Naive thymus-derived CD4-positive, alpha-beta T cell (primary cell): ENCODE measurements around the gene TMEM236. TPM values are rescaled to one million over a fixed set of nuclear protein-coding genes. Genes with fewer than 3 reads are reported as not detected.
A peak's percentile ranks its signal among the peaks of the same experiment; 100 is the strongest.

Source experiments
- ATAC-seq: fragments of 150-1000 bp; cut with Tn5 transposase; 2 replicates; pipeline ENCODE4 v1.10.0; 2021; ENCODE audit warnings: mild to moderate bottlenecking, moderate library complexity
- CTCF ChIA-PET: fragments of 350-600 bp; sonication (Branson Sonifier 250); formaldehyde crosslinking; loops from one replicate; lab custom pipeline; 2021; ENCODE audit warnings: antibody characterized with exemption; lab: Charles Lee
- POLR2A ChIA-PET: fragments of 350-600 bp; sonication (Branson Sonifier 250); formaldehyde crosslinking; loops from one replicate; lab custom pipeline; 2021; ENCODE audit warnings: antibody characterized with exemption, inconsistent platforms; lab: Charles Lee
- DNase-seq, 9 donors: peaks; one replicate each; pipeline versions ENCODE4 v3.0.0 to v3.0.0-alpha.2; 2020 to 2022; ENCODE audit warnings: mixed read lengths in 1 of 9
- H3K27ac ChIP-seq: one replicate; pipeline ENCODE4 v1.7.0; 2013; ENCODE audit warnings: mild to moderate bottlenecking, low read depth, low read length, moderate library complexity
- H3K27me3 ChIP-seq, 2 donors: one replicate each; pipeline ENCODE4 v1.7.0; 2013; ENCODE audit warnings: low read length in 2 of 2, mild to moderate bottlenecking in 2 of 2, moderate library complexity in 2 of 2; ENCODE audit not compliant: control insufficient read depth in 2 of 2, insufficient read depth in 2 of 2
- H3K36me3 ChIP-seq, 3 experiments: 1 replicate in 2 of 3; 2 replicates in 1 of 3; pipeline ENCODE4 v1.7.0; 2013; ENCODE audit warnings: low read length in 3 of 3, mild to moderate bottlenecking in 3 of 3, moderate library complexity in 1 of 3; ENCODE audit not compliant: insufficient read depth in 3 of 3, control insufficient read depth in 2 of 3
- H3K4me1 ChIP-seq, 2 donors: one replicate each; pipeline ENCODE4 v1.7.0; 2013; ENCODE audit warnings: low read length in 2 of 2, mild to moderate bottlenecking in 2 of 2, moderate library complexity in 1 of 2; ENCODE audit not compliant: control insufficient read depth in 2 of 2, insufficient read depth in 2 of 2
- H3K4me3 ChIP-seq: 2 replicates; pipeline ENCODE4 v1.7.0; 2013; ENCODE audit warnings: mild to moderate bottlenecking, low read length
- H3K9me3 ChIP-seq, 3 experiments: 1 replicate in 2 of 3; 2 replicates in 1 of 3; pipeline ENCODE4 v1.7.0; 2013; ENCODE audit warnings: low read length in 3 of 3; ENCODE audit not compliant: control insufficient read depth in 2 of 3
- H3K27ac Mint-ChIP-seq, 9 donors: one replicate each; pipeline ENCODE4 v1.8.0; 2020 to 2022; ENCODE audit warnings: mixed read lengths in 9 of 9, mild to moderate bottlenecking in 8 of 9, moderate library complexity in 5 of 9, inconsistent platforms in 2 of 9
- H3K27me3 Mint-ChIP-seq, 5 donors: one replicate each; pipeline ENCODE4 v1.8.0; 2021 to 2022; ENCODE audit warnings: mixed read lengths in 5 of 5, mild to moderate bottlenecking in 1 of 5
- H3K36me3 Mint-ChIP-seq, 5 donors: one replicate each; pipeline ENCODE4 v1.8.0; 2020 to 2022; ENCODE audit warnings: mixed read lengths in 5 of 5, mild to moderate bottlenecking in 3 of 5, inconsistent platforms in 1 of 5
- H3K4me1 Mint-ChIP-seq, 7 donors: one replicate each; pipeline ENCODE4 v1.8.0; 2020 to 2022; ENCODE audit warnings: mixed read lengths in 7 of 7, mild to moderate bottlenecking in 3 of 7, inconsistent platforms in 1 of 7
- H3K4me3 Mint-ChIP-seq, 10 donors: one replicate each; pipeline ENCODE4 v1.8.0; 2020 to 2022; ENCODE audit warnings: mild to moderate bottlenecking in 10 of 10, mixed read lengths in 10 of 10, moderate library complexity in 6 of 10, inconsistent platforms in 2 of 10
- H3K9me3 Mint-ChIP-seq, 11 donors: one replicate each; pipeline ENCODE4 v1.8.0; 2020 to 2022; ENCODE audit warnings: mixed read lengths in 11 of 11, mild to moderate bottlenecking in 4 of 11, inconsistent platforms in 1 of 11, moderate library complexity in 1 of 11
- intact Hi-C, 2 donors: fragments of 100-400 bp; cut with micrococcal nuclease; formaldehyde crosslinking; loops; one replicate each; pipeline ENCODE4 v1.15.1; 2023
- polyA plus RNA-seq, 2 donors: library from polyadenylated mRNA; unstranded; fragments of 300-500 nt; fragmentation: Illumina TruSeq; gene quantifications; one replicate each; pipeline ENCODE4 v1.2.3, GENCODE V29; 2021
- total RNA-seq, 6 experiments: library from RNA in 5 of 6; stranded (reverse) in 5 of 6; gene quantifications; 1 replicate in 5 of 6; 2 replicates in 1 of 6; pipeline ENCODE4 v1.2.3 and lab custom pipeline; 2021 to 2026

Gene TMEM236
- total and polyA plus RNA-seq, 7 experiments from 2014 or later = 0.02 to 0.12 (median 0.05) TPM; not detected in 4

- H3K4me1 ChIP-seq = no peaks in the 10 kb centered on the region
- DNase-seq (no peak), ATAC-seq (no peak)
- H3K4me1 Mint-ChIP-seq = peaks cover 0 to 4% (median 0%) of the 10 kb centered on the region in 7 donors
- no peaks in the 10 kb centered on the region for H3K9me3 ChIP-seq
- H3K9me3 Mint-ChIP-seq = no peaks in the 10 kb centered on the region
- peaks cover 0 to 8% (median 0%) of the 10 kb centered on the region in 5 donors for H3K27me3 Mint-ChIP-seq
- H3K36me3 Mint-ChIP-seq = no peaks in the 10 kb centered on the region
- ChIA-PET CTCF (no interaction called here), POLR2A (no interaction called here)
- no peak overlapping the region for H3K4me3 ChIP-seq
- H3K27ac ChIP-seq = no peak overlapping the region
- no peak overlapping the region for H3K4me3 Mint-ChIP-seq
- no peaks in the 10 kb centered on the region for H3K36me3 ChIP-seq
- no peaks in the 10 kb centered on the region for H3K27me3 ChIP-seq
- intact Hi-C loops = no loop called here
- H3K27ac Mint-ChIP-seq = no peak overlapping the region
Observed at GRCh38 chr10:17783751-17784150, 31.8 kb downstream of the TMEM236 start.

GRCh38 chr10:17784688-17785087 is 32.7 kb downstream of the TMEM236 start:
- ChIA-PET POLR2A (no interaction called here), CTCF (no interaction called here)
- H3K4me3 Mint-ChIP-seq = no peak overlapping the region
- DNase-seq (no peak), ATAC-seq (no peak)
- H3K27ac ChIP-seq = no peak overlapping the region
- H3K4me1 Mint-ChIP-seq = peaks cover 0 to 4% (median 0%) of the 10 kb centered on the region in 7 donors
- H3K27me3 ChIP-seq = no peaks in the 10 kb centered on the region
- H3K27ac Mint-ChIP-seq = no peak overlapping the region
- no peak overlapping the region for H3K4me3 ChIP-seq
- no peaks in the 10 kb centered on the region for H3K36me3 Mint-ChIP-seq
- no peaks in the 10 kb centered on the region for H3K9me3 ChIP-seq
- intact Hi-C loops = no loop called here
- H3K9me3 Mint-ChIP-seq = no peaks in the 10 kb centered on the region
- H3K4me1 ChIP-seq = no peaks in the 10 kb centered on the region
- peaks cover 0 to 12% (median 0%) of the 10 kb centered on the region in 5 donors for H3K27me3 Mint-ChIP-seq
- no peaks in the 10 kb centered on the region for H3K36me3 ChIP-seq

GRCh38 chr10:17785276-17785930 is 33.4 kb downstream of the TMEM236 start:
- no peaks in the 10 kb centered on the region for H3K36me3 ChIP-seq
- DNase-seq (no peak), ATAC-seq (peak; percentile 61)
- no peak overlapping the region for H3K4me3 ChIP-seq
- peaks cover 0 to 4% (median 0%) of the 10 kb centered on the region in 5 donors for H3K27me3 Mint-ChIP-seq
- no peak overlapping the region for H3K27ac Mint-ChIP-seq
- no peaks in the 10 kb centered on the region for H3K9me3 ChIP-seq
- intact Hi-C loops = no loop called here
- POLR2A ChIA-PET = no interaction called here
- no peaks in the 10 kb centered on the region for H3K4me1 ChIP-seq
- H3K4me3 Mint-ChIP-seq = no peak overlapping the region
- CTCF ChIA-PET = no interaction called here
- H3K9me3 Mint-ChIP-seq = no peaks in the 10 kb centered on the region
- H3K4me1 Mint-ChIP-seq = peaks cover 0 to 4% (median 0%) of the 10 kb centered on the region in 7 donors
- no peaks in the 10 kb centered on the region for H3K27me3 ChIP-seq
- no peaks in the 10 kb centered on the region for H3K36me3 Mint-ChIP-seq
- no peak overlapping the region for H3K27ac ChIP-seq

- Histone ChIP-seq H3K36me3 (no peaks in the 10 kb centered on the region), H3K4me3 (no peak overlapping the region), H3K9me3 (no peaks in the 10 kb centered on the region), H3K27ac (no peak overlapping the region), H3K27me3 (no peaks in the 10 kb centered on the region), H3K4me1 (no peaks in the 10 kb centered on the region)
- Mint-ChIP-seq H3K9me3 (no peaks in the 10 kb centered on the region), H3K36me3 (no peaks in the 10 kb centered on the region), H3K4me1 (peaks cover 0 to 6% (median 0%) of the 10 kb centered on the region in 7 donors), H3K4me3 (no peak overlapping the region), H3K27me3 (peaks cover 0 to 4% (median 0%) of the 10 kb centered on the region in 5 donors), H3K27ac (no peak overlapping the region)
- CTCF ChIA-PET = no interaction called here
- DNase-seq (no peak), ATAC-seq (no peak)
- intact Hi-C loops = no loop called here
- POLR2A ChIA-PET = interaction anchor here (0.8 kb wide), 1 partner anchor 13 kb away, joined by 3 read pairs; no protein-coding TSS in a partner anchor
Observed at GRCh38 chr10:17787087-17787961, 35.3 kb downstream of the TMEM236 start.

- no peaks in the 10 kb centered on the region for H3K9me3 ChIP-seq
- no peak overlapping the region for H3K4me3 Mint-ChIP-seq
- H3K27me3 Mint-ChIP-seq = peaks cover 0 to 4% (median 0%) of the 10 kb centered on the region in 5 donors
- intact Hi-C loops = no loop called here
- peaks cover 0 to 4% (median 0%) of the 10 kb centered on the region in 7 donors for H3K4me1 Mint-ChIP-seq
- no peaks in the 10 kb centered on the region for H3K4me1 ChIP-seq
- CTCF ChIA-PET = no interaction called here
- ATAC-seq = no peak
- no peak overlapping the region for H3K27ac Mint-ChIP-seq
- POLR2A ChIA-PET = no interaction called here
- H3K27me3 ChIP-seq = no peaks in the 10 kb centered on the region
- H3K27ac ChIP-seq = no peak overlapping the region
- H3K9me3 Mint-ChIP-seq = no peaks in the 10 kb centered on the region
- H3K4me3 ChIP-seq = no peak overlapping the region
- no peak for DNase-seq
- H3K36me3 Mint-ChIP-seq = no peaks in the 10 kb centered on the region
- no peaks in the 10 kb centered on the region for H3K36me3 ChIP-seq
Observed at GRCh38 chr10:17788646-17789045, 36.6 kb downstream of the TMEM236 start.

- Histone ChIP-seq H3K4me3 (no peak overlapping the region), H3K9me3 (no peaks in the 10 kb centered on the region), H3K27ac (no peak overlapping the region), H3K4me1 (no peaks in the 10 kb centered on the region), H3K27me3 (no peaks in the 10 kb centered on the region), H3K36me3 (no peaks in the 10 kb centered on the region)
- no peak overlapping the region for H3K4me3 Mint-ChIP-seq
- peaks cover 0 to 4% (median 0%) of the 10 kb centered on the region in 5 donors for H3K27me3 Mint-ChIP-seq
- intact Hi-C loops = no loop called here
- CTCF ChIA-PET = no interaction called here
- H3K36me3 Mint-ChIP-seq = no peaks in the 10 kb centered on the region
- POLR2A ChIA-PET = no interaction called here
- ATAC-seq (no peak), DNase-seq (no peak)
- H3K27ac Mint-ChIP-seq = no peak overlapping the region
- H3K9me3 Mint-ChIP-seq = no peaks in the 10 kb centered on the region
- peaks cover 0 to 4% (median 0%) of the 10 kb centered on the region in 7 donors for H3K4me1 Mint-ChIP-seq
Observed at GRCh38 chr10:17789396-17789795, 37.4 kb downstream of the TMEM236 start.
